Peyer's patch (tissue), 4 donors: Measurements from ENCODE around the gene TRAPPC2. TPM values are rescaled to one million over a fixed set of nuclear protein-coding genes. Genes with fewer than 3 reads are reported as not detected.

ENCODE experiments used
- DNase-seq, 3 donors: peaks; one replicate each; pipeline ENCODE4 v3.0.0-alpha.2; 2017 to 2019
- H3K27ac ChIP-seq, 4 donors: fragments of 200-600 bp; sonication (generic); one replicate each; pipeline ENCODE4 v1.5.1; 2016 to 2019
- H3K27me3 ChIP-seq, 2 donors: fragments of 200-600 bp; sonication (generic); one replicate each; pipeline ENCODE4 v1.5.1; 2019
- H3K36me3 ChIP-seq, 3 donors: fragments of 200-600 bp; sonication (generic); one replicate each; pipeline ENCODE4 v1.5.1; 2016 to 2019
- H3K4me1 ChIP-seq, 4 donors: fragments of 200-600 bp; sonication (generic); one replicate each; pipeline ENCODE4 v1.5.1; 2016 to 2019
- H3K4me3 ChIP-seq, 4 donors: fragments of 200-600 bp; sonication (generic); 1 replicate in 3 of 4; 2 replicates in 1 of 4; pipeline ENCODE4 v1.5.1; 2016 to 2019; ENCODE audit warnings: mild to moderate bottlenecking in 1 of 4
- H3K9me3 ChIP-seq, 4 donors: fragments of 200-600 bp; sonication (generic); one replicate each; pipeline ENCODE4 v1.5.1; 2016 to 2019; ENCODE audit warnings: mild to moderate bottlenecking in 1 of 4
- POLR2A ChIP-seq, 2 donors: fragments of 450-650 bp; IDR thresholded peaks; one replicate each; pipeline ENCODE4 v1.5.1; 2017; ENCODE audit warnings: antibody characterized with exemption in 2 of 2, mild to moderate bottlenecking in 2 of 2, moderate library complexity in 2 of 2
- total RNA-seq, 4 donors: library from RNA; depleted of rRNA; stranded (reverse); fragments of >200 nt; gene quantifications; one replicate each; pipeline ENCODE4 v1.1.0, GENCODE V29; 2016
- TF ChIP-seq, protein P1 (sequence below), 6 experiments: fragments of 450-650 bp in 4 of 6; fragments of 200-600 bp in 2 of 6; sonication (generic) in 1 of 6; IDR thresholded peaks; one replicate each; pipeline ENCODE4 v1.5.1; 2017 to 2019; ENCODE audit warnings: antibody characterized with exemption in 6 of 6, mild to moderate bottlenecking in 3 of 6, moderate library complexity in 1 of 6

TRAPPC2 gene
- total RNA-seq, 4 donors from 2014 or later = 13.3 to 23.6 (median 18.8) TPM

DNA sequence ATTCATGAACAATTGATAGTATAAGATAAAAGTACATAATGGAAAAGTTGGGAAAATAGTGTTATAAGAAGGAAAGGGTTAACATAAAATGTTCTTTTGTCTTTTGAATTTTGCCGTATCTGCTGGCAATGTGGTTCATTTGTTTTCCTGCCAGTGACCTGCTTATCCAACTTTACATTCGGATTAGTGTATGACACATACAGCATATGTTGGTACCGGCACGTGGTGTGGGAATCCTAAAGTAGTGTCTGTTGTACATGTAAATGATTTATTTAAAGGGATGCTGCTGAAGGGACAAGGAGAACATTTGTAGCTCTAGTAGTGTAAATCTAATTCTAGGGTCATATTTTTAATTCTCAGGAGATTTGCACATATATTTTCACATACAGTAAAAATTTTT lies 34.0 kb downstream of the TRAPPC2 start:
- H3K4me1 ChIP-seq = peaks cover 0 to 16% (median 0%) of the 10 kb centered on the region in 4 donors
- H3K4me3 ChIP-seq = no peak overlapping the region
- no peak overlapping the region for H3K27ac ChIP-seq
- no peaks in the 10 kb centered on the region for H3K27me3 ChIP-seq
- TF ChIP-seq POLR2A (IDR thresholded peaks at IDR 0.05) = no peak
- TF ChIP-seq, protein P1, sequence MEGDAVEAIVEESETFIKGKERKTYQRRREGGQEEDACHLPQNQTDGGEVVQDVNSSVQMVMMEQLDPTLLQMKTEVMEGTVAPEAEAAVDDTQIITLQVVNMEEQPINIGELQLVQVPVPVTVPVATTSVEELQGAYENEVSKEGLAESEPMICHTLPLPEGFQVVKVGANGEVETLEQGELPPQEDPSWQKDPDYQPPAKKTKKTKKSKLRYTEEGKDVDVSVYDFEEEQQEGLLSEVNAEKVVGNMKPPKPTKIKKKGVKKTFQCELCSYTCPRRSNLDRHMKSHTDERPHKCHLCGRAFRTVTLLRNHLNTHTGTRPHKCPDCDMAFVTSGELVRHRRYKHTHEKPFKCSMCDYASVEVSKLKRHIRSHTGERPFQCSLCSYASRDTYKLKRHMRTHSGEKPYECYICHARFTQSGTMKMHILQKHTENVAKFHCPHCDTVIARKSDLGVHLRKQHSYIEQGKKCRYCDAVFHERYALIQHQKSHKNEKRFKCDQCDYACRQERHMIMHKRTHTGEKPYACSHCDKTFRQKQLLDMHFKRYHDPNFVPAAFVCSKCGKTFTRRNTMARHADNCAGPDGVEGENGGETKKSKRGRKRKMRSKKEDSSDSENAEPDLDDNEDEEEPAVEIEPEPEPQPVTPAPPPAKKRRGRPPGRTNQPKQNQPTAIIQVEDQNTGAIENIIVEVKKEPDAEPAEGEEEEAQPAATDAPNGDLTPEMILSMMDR (IDR thresholded peaks at IDR 0.05) = no peak
- H3K9me3 ChIP-seq = no peaks in the 10 kb centered on the region
- no peaks in the 10 kb centered on the region for H3K36me3 ChIP-seq
- no peak for DNase-seq

GRCh38 chrX:13699183-13699826 lies 35.1 kb downstream of the TRAPPC2 start:
- H3K27ac ChIP-seq = peak overlapping the region in 3 of 4 donors; percentile 17 to 39 (median 25)

GRCh38 chrX:13698432-13698831 lies 36.0 kb downstream of the TRAPPC2 start:
- no peak for DNase-seq
- H3K9me3 ChIP-seq = no peaks in the 10 kb centered on the region
- H3K36me3 ChIP-seq = no peaks in the 10 kb centered on the region
- TF ChIP-seq POLR2A (IDR thresholded peaks at IDR 0.05) = no peak
- TF ChIP-seq, protein P1 (IDR thresholded peaks at IDR 0.05) = no peak
- peak overlapping the region in 2 of 4 donors; percentile 17 to 39 for H3K27ac ChIP-seq
- H3K27me3 ChIP-seq = no peaks in the 10 kb centered on the region
- H3K4me1 ChIP-seq = peaks cover 0 to 29% (median 5%) of the 10 kb centered on the region in 4 donors
- no peak overlapping the region for H3K4me3 ChIP-seq

More at GRCh38 chrX:13699183-13699826, 35.1 kb downstream of the TRAPPC2 start:
- Histone ChIP-seq H3K4me3 (no peak overlapping the region), H3K36me3 (no peaks in the 10 kb centered on the region), H3K27me3 (no peaks in the 10 kb centered on the region), H3K9me3 (no peaks in the 10 kb centered on the region), H3K4me1 (peaks cover 0 to 27% (median 1%) of the 10 kb centered on the region in 4 donors)
- no peak for TF ChIP-seq POLR2A (IDR thresholded peaks at IDR 0.05)
- TF ChIP-seq, protein P1 (IDR thresholded peaks at IDR 0.05) = no peak
- peak in 2 of 3 donors; percentile 46 to 72 for DNase-seq

GRCh38 chrX:13697976-13698375 lies 36.4 kb downstream of the TRAPPC2 start:
- TF ChIP-seq, protein P1 (IDR thresholded peaks at IDR 0.05) = no peak
- no peak for TF ChIP-seq POLR2A (IDR thresholded peaks at IDR 0.05)
- Histone ChIP-seq H3K27ac (peak overlapping the region in 2 of 4 donors; percentile 39 to 48), H3K27me3 (no peaks in the 10 kb centered on the region), H3K4me3 (no peak overlapping the region), H3K9me3 (no peaks in the 10 kb centered on the region), H3K36me3 (no peaks in the 10 kb centered on the region), H3K4me1 (peaks cover 0 to 29% (median 5%) of the 10 kb centered on the region in 4 donors)
- DNase-seq = no peak

DNA sequence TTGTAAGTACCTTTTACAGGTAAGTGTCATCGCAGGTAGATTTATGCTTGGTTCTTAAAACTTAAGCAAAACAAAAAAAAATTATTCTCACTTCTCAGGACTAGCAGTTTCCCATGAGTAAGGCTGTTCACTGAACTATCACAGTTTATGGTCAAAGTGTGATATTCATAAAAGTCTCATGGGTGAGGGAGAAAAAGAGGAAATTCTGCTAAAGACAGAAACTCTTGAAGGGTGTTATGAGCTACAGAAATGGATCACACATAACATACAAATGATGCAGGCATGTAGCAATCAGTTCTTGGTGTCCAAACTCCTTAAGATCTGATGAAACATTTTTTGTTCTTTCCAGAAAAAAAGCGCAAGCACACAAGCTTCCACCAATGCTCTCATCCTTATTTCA lies 37.0 kb downstream of the TRAPPC2 start:
- Histone ChIP-seq H3K4me3 (no peak overlapping the region), H3K9me3 (no peaks in the 10 kb centered on the region), H3K27me3 (no peaks in the 10 kb centered on the region), H3K27ac (peak overlapping the region in 1 of 4 donors; percentile 48), H3K4me1 (peaks cover 0 to 34% (median 6%) of the 10 kb centered on the region in 4 donors), H3K36me3 (no peaks in the 10 kb centered on the region)
- DNase-seq = no peak
- TF ChIP-seq, protein P1 (IDR thresholded peaks at IDR 0.05) = no peak
- no peak for TF ChIP-seq POLR2A (IDR thresholded peaks at IDR 0.05)
